H1 (cell line): ENCODE measurements around the gene ATP1A1. TPM values are rescaled to one million over a fixed set of nuclear protein-coding genes. Genes with fewer than 3 reads are reported as not detected.

Experiments
- CTCF ChIA-PET: fragments of 300-600 bp; sonication (Branson Sonifier 250); formaldehyde crosslinking; loops from one replicate; lab custom pipeline; 2021; ENCODE audit not compliant: partially characterized antibody; lab: Charles Lee
- POLR2A ChIA-PET: fragments of 300-600 bp; sonication (Branson Sonifier 250); formaldehyde crosslinking; loops from one replicate; lab custom pipeline; 2021; ENCODE audit warnings: inconsistent platforms; ENCODE audit not compliant: partially characterized antibody; lab: Charles Lee
- DNase-seq, 2 experiments: peaks; one replicate each; pipeline versions ENCODE4 v3.0.0 to v3.0.0-alpha.2; 2010 to 2022; ENCODE audit warnings: low spot score in 2 of 2, low read depth in 1 of 2, mixed read lengths in 1 of 2
- FAIRE-seq: peaks from 2 replicates; lab custom pipeline; 2011; peaks lifted over from hg19 to GRCh38; lab: Jason Lieb, UNC
- H2AFZ ChIP-seq: 2 replicates; pipeline ENCODE4 v1.8.1; 2012; ENCODE audit warnings: low read length, inconsistent platforms
- H2AK5ac ChIP-seq: 2 replicates; pipeline ENCODE4 v1.6.1; 2013; ENCODE audit warnings: low read depth, low read length
- H2BK120ac ChIP-seq: replicated peaks from 2 replicates; pipeline ENCODE3; 2013; ENCODE audit warnings: low read depth, low read length, inconsistent platforms
- H2BK12ac ChIP-seq: 2 replicates; pipeline ENCODE4 v1.6.1; 2013; ENCODE audit warnings: low read depth, low read length
- H2BK15ac ChIP-seq: 2 replicates; pipeline ENCODE4 v1.6.1; 2013; ENCODE audit warnings: low read length
- H2BK20ac ChIP-seq: 2 replicates; pipeline ENCODE4 v1.6.1; 2013; ENCODE audit warnings: low read length
- H2BK5ac ChIP-seq: 2 replicates; pipeline ENCODE4 v1.6.1; 2013; ENCODE audit warnings: low read depth, low read length
- H3K14ac ChIP-seq: 2 replicates; pipeline ENCODE4 v1.6.1; 2013; ENCODE audit warnings: inconsistent platforms; ENCODE audit not compliant: insufficient read length
- H3K18ac ChIP-seq: 2 replicates; pipeline ENCODE4 v1.6.1; 2013; ENCODE audit warnings: low read length; ENCODE audit errors: extremely low read depth
- H3K23ac ChIP-seq: 2 replicates; pipeline ENCODE4 v1.6.1; 2013; ENCODE audit warnings: inconsistent platforms; ENCODE audit not compliant: insufficient read length
- H3K23me2 ChIP-seq: 2 replicates; pipeline ENCODE4 v1.6.1; 2013; ENCODE audit warnings: low read depth, low read length
- H3K27ac ChIP-seq: 2 replicates; pipeline ENCODE4 v1.6.1; 2011; ENCODE audit warnings: low read depth, low read length, inconsistent platforms
- H3K27me3 ChIP-seq, 4 experiments: replicated peaks in 1 of 4; 1 replicate in 1 of 4; 2 replicates in 3 of 4; pipeline versions ENCODE4 v1.6.1 to v1.8.1; 2011 to 2013; ENCODE audit warnings: low read length in 3 of 4, mild to moderate bottlenecking in 3 of 4, inconsistent platforms in 2 of 4, mixed read lengths in 2 of 4, moderate library complexity in 1 of 4; ENCODE audit not compliant: control insufficient read depth in 3 of 4, insufficient read depth in 3 of 4; ENCODE audit errors: extremely low read depth in 1 of 4
- H3K36me3 ChIP-seq, 4 experiments: 2 replicates each; pipeline versions ENCODE4 v1.6.1 to v1.8.1; 2011 to 2013; ENCODE audit warnings: mild to moderate bottlenecking in 4 of 4, low read length in 3 of 4, moderate library complexity in 2 of 4, control low read depth in 1 of 4, inconsistent platforms in 1 of 4; ENCODE audit not compliant: insufficient read depth in 4 of 4, control insufficient read depth in 2 of 4
- H3K4ac ChIP-seq: replicated peaks from 2 replicates; pipeline ENCODE3; 2013; ENCODE audit warnings: low read length, low read depth, mixed read lengths, inconsistent platforms; ENCODE audit not compliant: insufficient read length
- H3K4me1 ChIP-seq, 4 experiments: replicated peaks in 1 of 4; 1 replicate in 1 of 4; 2 replicates in 3 of 4; pipeline versions ENCODE4 v1.6.1 to v1.8.1; 2011 to 2013; ENCODE audit warnings: low read length in 3 of 4, inconsistent platforms in 2 of 4, mixed read lengths in 1 of 4; ENCODE audit not compliant: insufficient read depth in 4 of 4, control insufficient read depth in 3 of 4
- H3K4me2 ChIP-seq, 2 experiments: 2 replicates each; pipeline versions ENCODE4 v1.6.1 to v1.8.1; 2011 to 2013; ENCODE audit warnings: low read depth in 2 of 2, low read length in 2 of 2, control low read depth in 1 of 2, inconsistent platforms in 1 of 2, mild to moderate bottlenecking in 1 of 2; ENCODE audit not compliant: insufficient read depth in 1 of 2
- H3K4me3 ChIP-seq, 4 experiments: fragments of 200-600, 300-600 bp in 1 of 4; sonication (generic), shearing (Covaris generic), sonication (Bioruptor Twin) in 1 of 4; 2 replicates each; pipeline versions ENCODE4 v1.5.1 to v1.8.1; 2011 to 2016; ENCODE audit warnings: low read length in 4 of 4, low read depth in 3 of 4, control low read depth in 2 of 4, inconsistent platforms in 2 of 4, mild to moderate bottlenecking in 2 of 4, mixed read lengths in 1 of 4, moderate library complexity in 1 of 4; ENCODE audit not compliant: insufficient read depth in 2 of 4; ENCODE audit errors: extremely low read depth in 1 of 4
- H3K56ac ChIP-seq: replicated peaks from 2 replicates; pipeline ENCODE3; 2013; ENCODE audit warnings: low read depth, mild to moderate bottlenecking, mixed read lengths, low read length, inconsistent platforms; ENCODE audit not compliant: insufficient read length
- H3K79me1 ChIP-seq: 2 replicates; pipeline ENCODE4 v1.6.1; 2013; ENCODE audit warnings: low read depth, low read length, control low read depth
- H3K79me2 ChIP-seq, 2 experiments: 2 replicates each; pipeline versions ENCODE4 v1.6.1 to v1.8.1; 2012 to 2013; ENCODE audit warnings: low read length in 2 of 2, mild to moderate bottlenecking in 2 of 2, inconsistent platforms in 1 of 2; ENCODE audit not compliant: insufficient read depth in 2 of 2, control insufficient read depth in 1 of 2
- H3K9ac ChIP-seq, 4 experiments: replicated peaks in 1 of 4; 1 replicate in 1 of 4; 2 replicates in 3 of 4; pipeline versions ENCODE4 v1.6.1 to v1.8.1; 2011 to 2013; ENCODE audit warnings: low read depth in 3 of 4, low read length in 3 of 4, control low read depth in 2 of 4, mild to moderate bottlenecking in 2 of 4, moderate library complexity in 2 of 4, inconsistent platforms in 1 of 4; ENCODE audit errors: extremely low read depth in 1 of 4
- H3K9me3 ChIP-seq, 2 experiments: 2 replicates each; pipeline versions ENCODE4 v1.6.1 to v1.8.1; 2012 to 2013; ENCODE audit warnings: mild to moderate bottlenecking in 2 of 2, moderate library complexity in 2 of 2, control low read depth in 1 of 2, inconsistent platforms in 1 of 2, low read depth in 1 of 2, low read length in 1 of 2, mixed read lengths in 1 of 2; ENCODE audit not compliant: insufficient read depth in 2 of 2
- H4K20me1 ChIP-seq, 2 experiments: replicated peaks in 1 of 2; 2 replicates each; pipeline versions ENCODE3 to v1.8.1; 2011 to 2013; ENCODE audit warnings: inconsistent platforms in 2 of 2, low read length in 2 of 2, mild to moderate bottlenecking in 1 of 2; ENCODE audit not compliant: insufficient read depth in 2 of 2, control insufficient read depth in 1 of 2
- H4K5ac ChIP-seq: 2 replicates; pipeline ENCODE4 v1.6.1; 2013; ENCODE audit warnings: low read length, low read depth, mixed read lengths, inconsistent platforms; ENCODE audit not compliant: insufficient read length
- H4K8ac ChIP-seq: 2 replicates; pipeline ENCODE4 v1.8.0; 2013; ENCODE audit warnings: mild to moderate bottlenecking, moderate library complexity, low read length, inconsistent platforms; ENCODE audit not compliant: insufficient read depth; ENCODE audit errors: extremely low read depth
- H4K91ac ChIP-seq: replicated peaks from 2 replicates; pipeline ENCODE3; 2013; ENCODE audit warnings: low read length, mixed read lengths, inconsistent platforms; ENCODE audit not compliant: insufficient read length
- CREB1 ChIP-seq: IDR thresholded peaks from 2 replicates; pipeline ENCODE4 v1.6.1; 2012; ENCODE audit warnings: inconsistent platforms
- E2F6 ChIP-seq: IDR thresholded peaks from 2 replicates; pipeline ENCODE4 v1.6.1; 2012; ENCODE audit warnings: inconsistent platforms
- EZH2 ChIP-seq: fragments of 200-600 bp; sonication (generic); IDR thresholded peaks from 2 replicates; pipeline ENCODE4 v1.7.1; 2012; ENCODE audit warnings: low read depth, mild to moderate bottlenecking, moderate library complexity, low read length, inconsistent platforms; ENCODE audit not compliant: severe bottlenecking
- HDAC2 ChIP-seq, 2 experiments: fragments of 300-600 bp in 1 of 2; sonication (generic) in 1 of 2; IDR thresholded peaks; 2 replicates each; pipeline ENCODE4 v1.6.1; 2011 to 2012; ENCODE audit warnings: low read depth in 2 of 2, low read length in 2 of 2, mild to moderate bottlenecking in 2 of 2, moderate library complexity in 2 of 2, borderline replicate concordance in 1 of 2, inconsistent platforms in 1 of 2
- KDM5A ChIP-seq: fragments of 200-600 bp; IDR thresholded peaks from 2 replicates; pipeline ENCODE4 v1.7.1; 2012; ENCODE audit warnings: mild to moderate bottlenecking, low read length, inconsistent platforms, mixed read lengths
- NANOG ChIP-seq: IDR thresholded peaks from 2 replicates; pipeline ENCODE4 v1.6.1; 2011; ENCODE audit warnings: low read length, low read depth, mild to moderate bottlenecking, inconsistent platforms; ENCODE audit not compliant: insufficient read depth, poor library complexity, severe bottlenecking
- RBBP5 ChIP-seq: IDR thresholded peaks from 2 replicates; pipeline ENCODE4 v1.7.1; 2012; ENCODE audit warnings: low read depth, mild to moderate bottlenecking, inconsistent platforms, low read length, moderate library complexity, borderline replicate concordance
- SAP30 ChIP-seq: fragments of 300-600 bp; sonication (generic); IDR thresholded peaks from 2 replicates; pipeline ENCODE4 v1.7.1; 2012; ENCODE audit warnings: low read length, moderate library complexity, mild to moderate bottlenecking, inconsistent platforms; ENCODE audit not compliant: insufficient read depth, insufficient replicate concordance
- SIX5 ChIP-seq: IDR thresholded peaks from 2 replicates; pipeline ENCODE4 v1.6.1; 2011; ENCODE audit warnings: mild to moderate bottlenecking, low read depth, low read length
- USF2 ChIP-seq: IDR thresholded peaks from 2 replicates; pipeline ENCODE4 v1.6.1; 2011; ENCODE audit warnings: low read length, improper control_type of control experiment
- ZNF274 ChIP-seq: IDR thresholded peaks from 2 replicates; pipeline ENCODE4 v1.7.0; 2012; ENCODE audit warnings: low read length, borderline replicate concordance; ENCODE audit errors: extremely low read depth
- WGBS, 2 experiments: shearing (Covaris generic) in 1 of 2; methylation state at CpG; one replicate each; pipeline versions ENCODE4 v1.1.6 to v1.1.7; 2013 to 2015; ENCODE audit warnings: low lambda C conversion rate in 2 of 2, mixed read lengths in 2 of 2, inconsistent platforms in 1 of 2, low coverage in 1 of 2, missing lambda C conversion rate in 1 of 2; ENCODE audit not compliant: insufficient replicate concordance in 2 of 2, insufficient coverage in 1 of 2, insufficient read length in 1 of 2; ENCODE audit errors: extremely low coverage in 1 of 2, missing lambda C conversion rate in 1 of 2; 5-methylcytosine and 5-hydroxymethylcytosine counted together
- polyA plus RNA-seq, 7 experiments: library from polyadenylated mRNA; depleted of rRNA in 3 of 7; stranded (reverse) in 5 of 7; unstranded in 2 of 7; fragments of >200 nt in 5 of 7; fragments of 200-250 nt in 2 of 7; gene quantifications; 1 replicate in 5 of 7; 2 replicates in 1 of 7; 4 replicates in 1 of 7; pipeline versions ENCODE4 v1.2.1 to v1.2.3, GENCODE V29; 2011 to 2013; ENCODE audit warnings: missing spikeins in 2 of 7, mixed read lengths in 2 of 7
- total RNA-seq: library from RNA; stranded (reverse); fragmentation: NEBNext Ultra II Directional; extraction: Animal tissue kit (Norgen Biotek cat#: 25700); gene quantifications from 2 replicates; pipeline ENCODE4 v1.2.1, GENCODE V29; 2021

The ATP1A1 gene
- total and polyA plus RNA-seq, 2 of the 8 experiments (the other 6 are each of a cell fraction or from before 2014, with no cell fraction given), result 222 to 325 TPM

GRCh38 chr1:116386042-116386441, 13.0 kb downstream of the ATP1A1 start:
- no peak for FAIRE-seq
- H3K4me1 ChIP-seq, result no peaks in the 10 kb centered on the region; a peak in 1 of 7 replicates
- no peak for TF ChIP-seq RBBP5
- TF ChIP-seq SAP30, result no peak
- no peak for TF ChIP-seq USF2
- TF ChIP-seq ZNF274, result no peak
- TF ChIP-seq KDM5A, result no peak
- no peak for TF ChIP-seq E2F6
- no peak for TF ChIP-seq SIX5
- TF ChIP-seq HDAC2 (IDR thresholded peaks at IDR 0.05; ENCODE audit: borderline replicate concordance in 1 of 2, low read depth in 2 of 2, low read length in 2 of 2), result no peak
- no peak for TF ChIP-seq NANOG
- no peak for TF ChIP-seq CREB1
- TF ChIP-seq EZH2, result no peak

More at GRCh38 chr1:116386042-116386441, 13.0 kb downstream of the ATP1A1 start:
- H4K8ac ChIP-seq, result no peak overlapping the region
- no peak overlapping the region for H3K14ac ChIP-seq
- POLR2A ChIA-PET, result interaction anchor here (0.7 to 1.4 kb wide), 2 partner anchors 16 to 367 kb away, joined by 3 to 6 read pairs; no protein-coding TSS in a partner anchor
- H3K27ac ChIP-seq, result no peak overlapping the region
- H3K9ac ChIP-seq, result no peak overlapping the region
- H3K27me3 ChIP-seq, result no peaks in the 10 kb centered on the region
- H4K5ac ChIP-seq, result no peak overlapping the region
- H3K79me1 ChIP-seq, result peaks cover 2% of the 10 kb centered on the region; the same call in 1 of the 2 replicates
- H3K4me3 ChIP-seq, result no peak overlapping the region
- H2BK15ac ChIP-seq, result no peak overlapping the region
- peaks cover 1 to 28% of the 10 kb centered on the region in 2 experiments; a peak in 3 of 4 replicates for H3K79me2 ChIP-seq
- H2BK5ac ChIP-seq, result no peak overlapping the region
- DNase-seq, result no peak
- H2BK20ac ChIP-seq, result no peak overlapping the region
- no peak overlapping the region for H4K91ac ChIP-seq
- H3K56ac ChIP-seq, result no peak overlapping the region
- H2BK12ac ChIP-seq, result no peak overlapping the region
- no peak overlapping the region for H3K23ac ChIP-seq
- H4K20me1 ChIP-seq, result peaks cover 2 to 9% of the 10 kb centered on the region in 2 experiments
- no peaks in the 10 kb centered on the region for H3K23me2 ChIP-seq
- CTCF ChIA-PET, result interaction anchor here (0.7 to 3.2 kb wide), 6 partner anchors 10 to 247 kb away, joined by 3 to 13 read pairs (median 4); no protein-coding TSS in a partner anchor
- H3K36me3 ChIP-seq, result peaks cover 40 to 70% (median 56%) of the 10 kb centered on the region in 4 experiments
- H2AFZ ChIP-seq, result no peak overlapping the region
- no peak overlapping the region for H3K4ac ChIP-seq
- 83% methylated on average over 4 of the region's 4 CpGs; no CpG with 5 or more reads in 1 of the 2 experiments for WGBS, 2 experiments
- no peak overlapping the region for H2AK5ac ChIP-seq
- H3K18ac ChIP-seq, result no peak overlapping the region
- no peak overlapping the region for H3K4me2 ChIP-seq
- H3K9me3 ChIP-seq, result no peaks in the 10 kb centered on the region
- no peak overlapping the region for H2BK120ac ChIP-seq
